Erythroblast (primary cell): ENCODE data around the gene POLDIP2.

Source experiments
- GATA1 ChIP-seq: IDR thresholded peaks from 2 replicates; pipeline ENCODE4 v1.6.1; 2011; ENCODE audit warnings: low read depth, mild to moderate bottlenecking, control low read depth, low read length, moderate library complexity
- POLR2A ChIP-seq: IDR thresholded peaks from 2 replicates; pipeline ENCODE4 v1.6.1; 2011; ENCODE audit warnings: mild to moderate bottlenecking, low read length

DNA sequence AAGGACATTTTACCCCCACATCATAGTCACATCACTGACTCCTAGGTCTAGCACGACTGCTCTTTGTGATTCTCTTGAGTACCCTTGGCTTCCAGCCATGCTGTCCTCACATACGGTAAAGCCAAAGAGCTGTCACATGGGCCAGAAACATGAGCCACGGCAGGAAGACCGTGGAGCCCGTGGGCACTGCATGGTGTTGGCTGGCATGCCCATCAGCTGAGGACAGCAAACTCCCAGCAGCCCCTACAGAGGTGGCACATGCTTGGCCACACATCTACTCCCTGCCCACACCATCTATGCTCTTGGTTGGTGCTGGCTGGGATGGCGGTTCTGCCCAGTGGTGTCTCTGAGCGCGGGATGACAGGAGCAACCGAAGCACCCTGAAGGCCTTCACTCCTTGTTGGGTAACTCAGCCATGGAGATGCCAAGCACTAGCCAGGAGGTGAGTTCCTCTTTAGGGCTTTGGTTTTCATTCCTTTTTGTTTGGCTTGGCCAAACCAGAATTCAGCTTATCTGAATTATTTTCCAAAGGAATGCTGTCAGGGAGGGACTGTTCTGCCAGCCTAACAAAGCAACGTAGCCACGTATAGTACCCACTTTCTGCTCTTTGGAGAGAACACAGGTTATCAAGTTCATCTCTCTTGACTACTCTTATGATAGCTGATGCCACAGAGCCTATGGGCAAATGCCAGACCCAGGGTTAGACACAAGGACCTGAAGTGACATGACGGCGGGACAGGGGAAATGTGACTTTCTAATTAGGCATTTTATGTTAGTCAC lies 11.7 kb downstream of the POLDIP2 start:
- TF ChIP-seq POLR2A = no peak
- TF ChIP-seq GATA1 = no peak
